ENCODE data around the gene PDIA6. TPM values are rescaled to one million over a fixed set of nuclear protein-coding genes. Genes with fewer than 3 reads are reported as not detected.

PDIA6 gene
- total RNA-seq = 100 to 1,000 TPM in 2 of 4 donors, 10 to 100 TPM in 2; 86.9 to 146 (median 114) TPM

DNA sequence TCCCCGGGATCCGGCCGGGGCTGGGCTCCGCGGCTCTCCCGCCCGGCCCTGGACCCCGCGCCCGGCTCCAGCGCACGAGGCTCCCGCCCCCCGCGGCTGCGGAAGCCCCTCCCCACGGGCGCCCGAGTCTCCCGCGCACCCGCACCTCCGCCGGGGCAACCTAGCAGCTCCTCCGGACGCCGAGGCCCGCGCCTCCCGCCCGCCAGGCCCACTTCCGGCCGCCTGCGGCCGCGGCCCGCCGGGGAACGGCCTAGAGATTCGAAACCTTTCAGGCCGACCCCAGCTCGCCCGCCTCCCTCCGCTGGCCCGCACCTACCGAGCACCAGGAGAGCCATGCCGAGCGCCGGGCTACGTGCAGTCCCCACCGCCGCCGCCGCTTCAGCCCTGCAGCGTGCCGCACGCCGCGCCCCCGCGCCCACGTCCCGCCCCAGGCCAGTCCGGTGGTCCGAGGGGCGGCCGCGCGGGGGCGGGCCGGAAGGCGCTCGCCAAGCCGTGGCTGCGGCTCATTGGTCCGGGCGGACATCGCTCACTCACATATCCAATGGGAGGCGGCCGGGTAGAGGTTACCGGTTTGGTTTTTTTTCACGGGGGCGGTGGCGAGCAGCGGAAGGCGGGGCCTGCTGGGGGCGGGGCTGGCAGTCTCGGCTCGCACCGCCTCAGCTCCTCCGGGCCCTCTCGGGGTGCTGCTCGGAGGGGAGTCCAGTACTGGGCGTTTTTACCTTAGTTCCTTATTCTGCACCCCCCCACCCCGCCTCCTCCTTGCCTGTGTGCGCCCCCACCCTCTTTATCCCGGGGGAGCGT is at the start of gene PDIA6:
PDIA6 (minus strand) TSS at position 424 of the 801 bp plus-strand sequence; CDS start at position 335, 89 bp downstream.
- DNase-seq (ENCODE audit: low spot score) = peak; percentile 98
- TF ChIP-seq, protein P1, sequence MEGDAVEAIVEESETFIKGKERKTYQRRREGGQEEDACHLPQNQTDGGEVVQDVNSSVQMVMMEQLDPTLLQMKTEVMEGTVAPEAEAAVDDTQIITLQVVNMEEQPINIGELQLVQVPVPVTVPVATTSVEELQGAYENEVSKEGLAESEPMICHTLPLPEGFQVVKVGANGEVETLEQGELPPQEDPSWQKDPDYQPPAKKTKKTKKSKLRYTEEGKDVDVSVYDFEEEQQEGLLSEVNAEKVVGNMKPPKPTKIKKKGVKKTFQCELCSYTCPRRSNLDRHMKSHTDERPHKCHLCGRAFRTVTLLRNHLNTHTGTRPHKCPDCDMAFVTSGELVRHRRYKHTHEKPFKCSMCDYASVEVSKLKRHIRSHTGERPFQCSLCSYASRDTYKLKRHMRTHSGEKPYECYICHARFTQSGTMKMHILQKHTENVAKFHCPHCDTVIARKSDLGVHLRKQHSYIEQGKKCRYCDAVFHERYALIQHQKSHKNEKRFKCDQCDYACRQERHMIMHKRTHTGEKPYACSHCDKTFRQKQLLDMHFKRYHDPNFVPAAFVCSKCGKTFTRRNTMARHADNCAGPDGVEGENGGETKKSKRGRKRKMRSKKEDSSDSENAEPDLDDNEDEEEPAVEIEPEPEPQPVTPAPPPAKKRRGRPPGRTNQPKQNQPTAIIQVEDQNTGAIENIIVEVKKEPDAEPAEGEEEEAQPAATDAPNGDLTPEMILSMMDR (IDR thresholded peaks at IDR 0.05) = no peak

DNA sequence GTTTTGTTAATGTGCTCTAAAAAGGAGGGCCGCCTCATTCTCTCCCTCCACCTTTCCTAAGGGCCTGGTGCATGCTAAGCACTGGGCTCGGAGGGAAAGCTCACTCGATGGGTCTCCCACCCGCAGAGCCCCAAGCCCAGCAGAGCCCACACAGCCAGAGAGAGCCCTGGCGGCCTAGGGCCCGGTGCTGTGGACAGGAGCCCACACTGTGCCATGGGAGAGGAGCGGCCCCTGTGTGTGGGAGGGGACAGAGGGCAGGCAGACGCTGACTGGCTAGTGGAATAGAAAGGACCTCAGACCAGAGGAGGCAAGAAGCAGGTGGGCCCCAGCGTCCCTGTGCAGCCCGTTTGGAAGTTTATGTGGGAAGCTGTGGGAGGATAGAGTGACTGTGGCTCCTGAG is 49.7 kb upstream of the PDIA6 start:
- TF ChIP-seq, protein P1 (IDR thresholded peaks at IDR 0.05) = no peak
- ATAC-seq (ENCODE audit: low FRiP score) (no peak), DNase-seq (ENCODE audit: low spot score) (no peak)

More for the DNA sequence above, at the start of gene PDIA6:
- peak; percentile 99 for ATAC-seq (ENCODE audit: low FRiP score)

GRCh38 chr2:10861765-10862164 is 49.2 kb upstream of the PDIA6 start:
- no peak for ATAC-seq (ENCODE audit: low FRiP score)
- TF ChIP-seq, protein P1 (IDR thresholded peaks at IDR 0.05) = no peak

GRCh38 chr2:10860814-10861325 is 48.3 kb upstream of the PDIA6 start:
- TF ChIP-seq, protein P1 (IDR thresholded peaks at IDR 0.05) = no peak
- ATAC-seq (ENCODE audit: low FRiP score) = no peak
- DNase-seq (ENCODE audit: low spot score) = no peak

More at GRCh38 chr2:10861765-10862164, 49.2 kb upstream of the PDIA6 start:
- no peak for DNase-seq (ENCODE audit: low spot score)

DNA sequence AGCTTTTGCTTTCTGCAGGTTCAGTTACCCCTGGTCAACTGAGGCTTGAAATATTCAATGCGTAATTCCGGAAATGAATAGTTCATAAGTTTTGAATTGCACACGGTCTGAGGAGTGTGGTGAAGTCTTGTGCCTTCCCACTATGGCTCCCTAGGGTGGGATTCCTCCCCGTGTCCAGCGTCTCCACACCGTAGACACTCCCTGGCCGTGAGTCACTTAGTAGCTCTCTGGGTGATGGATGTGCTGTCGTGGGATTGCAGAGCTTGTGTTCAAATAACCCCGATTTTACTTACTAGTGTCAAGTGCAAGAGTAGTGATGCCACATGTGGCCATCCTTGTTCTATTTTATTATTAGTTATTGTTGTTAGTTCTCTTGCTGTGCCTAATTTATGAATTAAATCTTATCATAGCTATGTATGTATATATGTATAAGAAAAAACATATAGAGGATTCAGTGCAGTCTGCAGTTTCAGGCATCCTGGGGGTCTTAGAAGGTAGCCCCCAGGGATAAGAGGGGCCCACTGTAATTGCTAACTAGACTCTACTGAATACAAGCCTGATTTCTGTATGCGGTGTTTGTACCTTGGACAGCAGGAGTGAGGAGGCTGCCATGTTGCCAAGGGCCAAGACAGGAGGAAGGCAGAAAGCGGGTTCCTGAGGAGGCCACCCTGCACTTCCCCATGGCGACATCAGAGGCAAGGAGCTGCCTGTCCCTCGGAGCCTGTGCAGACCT is 47.7 kb upstream of the PDIA6 start:
- ATAC-seq (ENCODE audit: low FRiP score) (no peak), DNase-seq (ENCODE audit: low spot score) (no peak)
- TF ChIP-seq, protein P1 (IDR thresholded peaks at IDR 0.05) = no peak

GRCh38 chr2:10859278-10859677 is 46.7 kb upstream of the PDIA6 start:
- ATAC-seq (ENCODE audit: low FRiP score) = no peak
- TF ChIP-seq, protein P1 (IDR thresholded peaks at IDR 0.05) = no peak

More at GRCh38 chr2:10859278-10859677, 46.7 kb upstream of the PDIA6 start:
- no peak for DNase-seq (ENCODE audit: low spot score)
